ENCODE results near the gene NACAD. TPM values are rescaled to one million over a fixed set of nuclear protein-coding genes. Genes with fewer than 3 reads are reported as not detected.

The NACAD gene
- total and polyA plus RNA-seq, 2 experiments from 2014 or later = 1.4 to 3.9 TPM

DNA sequence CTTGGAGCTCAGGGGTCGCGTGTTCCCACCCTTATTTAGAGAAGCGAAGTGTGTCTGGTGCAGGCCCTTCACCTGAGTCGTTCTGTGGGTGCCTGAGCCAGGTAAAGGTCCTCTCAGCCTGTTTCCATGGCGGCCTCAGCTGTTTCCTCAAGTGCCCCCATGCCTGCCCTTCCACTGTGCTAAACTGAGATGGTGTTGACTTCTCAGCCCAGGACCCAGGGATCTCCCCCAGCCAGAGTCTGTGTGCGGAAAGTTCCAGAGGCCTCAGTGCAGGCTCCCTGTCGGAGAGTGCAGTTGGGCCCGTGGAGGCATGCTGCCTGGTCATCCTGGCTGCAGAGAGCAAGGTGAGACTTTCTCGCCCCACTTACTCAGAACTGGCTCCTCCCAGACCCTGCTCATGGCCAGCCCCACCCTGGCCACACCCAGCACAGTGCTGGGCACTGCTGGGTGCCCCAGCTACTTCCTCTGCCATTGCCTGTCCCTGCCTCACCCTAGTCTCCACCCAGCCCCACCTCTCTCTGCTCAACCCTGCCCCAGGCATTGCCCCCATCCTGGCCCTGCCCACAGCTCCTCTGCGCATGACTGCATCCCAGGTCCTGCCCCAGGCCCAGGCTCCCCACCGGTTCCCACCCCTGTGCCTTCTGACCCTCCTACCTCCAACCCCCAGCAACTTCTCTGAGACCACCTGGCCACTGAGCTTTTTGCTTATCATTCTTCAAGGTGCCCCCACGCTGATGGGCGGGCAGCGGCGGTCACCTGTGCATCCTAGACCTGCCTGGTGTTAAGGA lies 20.3 kb downstream of the NACAD start:
- no peaks in the 10 kb centered on the region for H4K20me1 ChIP-seq (ENCODE audit: insufficient read depth, poor library complexity, severe bottlenecking)
- no peaks in the 10 kb centered on the region for H3K9me3 ChIP-seq (ENCODE audit: low read depth)
- no peaks in the 10 kb centered on the region for H3K36me3 ChIP-seq (replicated peaks; ENCODE audit: insufficient read depth, low read depth)

DNA sequence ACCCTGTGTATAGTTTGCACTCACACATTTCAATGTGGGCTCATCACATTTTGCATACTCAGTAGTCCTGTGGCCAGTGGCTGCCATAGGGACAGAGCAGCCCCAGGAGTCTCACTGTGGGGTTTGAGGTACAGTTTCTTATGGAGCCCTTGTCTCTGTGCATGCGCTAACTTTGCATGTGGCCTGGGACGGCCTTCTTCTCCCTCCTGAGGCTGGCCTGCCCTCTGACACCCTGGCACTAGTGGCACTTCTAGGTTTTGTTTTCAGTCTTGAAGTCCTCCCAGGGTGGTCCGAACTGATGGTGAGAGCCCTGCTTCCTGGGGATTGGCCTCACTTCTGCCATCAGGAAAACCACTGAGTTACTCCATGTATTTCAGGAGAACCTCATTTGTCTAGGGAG lies 21.2 kb downstream of the NACAD start:
- H3K27me3 ChIP-seq = no peaks in the 10 kb centered on the region
- TF ChIP-seq EZH2 (IDR thresholded peaks at IDR 0.05; ENCODE audit: borderline replicate concordance) (no peak), EZH2phosphoT487 (IDR thresholded peaks at IDR 0.05; ENCODE audit: low read depth, severe bottlenecking, unreplicated experiment) (no peak)
- TF ChIP-seq, protein P1, sequence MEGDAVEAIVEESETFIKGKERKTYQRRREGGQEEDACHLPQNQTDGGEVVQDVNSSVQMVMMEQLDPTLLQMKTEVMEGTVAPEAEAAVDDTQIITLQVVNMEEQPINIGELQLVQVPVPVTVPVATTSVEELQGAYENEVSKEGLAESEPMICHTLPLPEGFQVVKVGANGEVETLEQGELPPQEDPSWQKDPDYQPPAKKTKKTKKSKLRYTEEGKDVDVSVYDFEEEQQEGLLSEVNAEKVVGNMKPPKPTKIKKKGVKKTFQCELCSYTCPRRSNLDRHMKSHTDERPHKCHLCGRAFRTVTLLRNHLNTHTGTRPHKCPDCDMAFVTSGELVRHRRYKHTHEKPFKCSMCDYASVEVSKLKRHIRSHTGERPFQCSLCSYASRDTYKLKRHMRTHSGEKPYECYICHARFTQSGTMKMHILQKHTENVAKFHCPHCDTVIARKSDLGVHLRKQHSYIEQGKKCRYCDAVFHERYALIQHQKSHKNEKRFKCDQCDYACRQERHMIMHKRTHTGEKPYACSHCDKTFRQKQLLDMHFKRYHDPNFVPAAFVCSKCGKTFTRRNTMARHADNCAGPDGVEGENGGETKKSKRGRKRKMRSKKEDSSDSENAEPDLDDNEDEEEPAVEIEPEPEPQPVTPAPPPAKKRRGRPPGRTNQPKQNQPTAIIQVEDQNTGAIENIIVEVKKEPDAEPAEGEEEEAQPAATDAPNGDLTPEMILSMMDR (IDR thresholded peaks at IDR 0.05; ENCODE audit: poor library complexity) = no peak
- no peak overlapping the region for H2AFZ ChIP-seq

More for the DNA sequence above, 20.3 kb downstream of the NACAD start:
- Histone ChIP-seq H3K27me3 (no peaks in the 10 kb centered on the region), H3K27ac (no peak overlapping the region), H3K4me1 (ENCODE audit: insufficient read depth) (no peaks in the 10 kb centered on the region), H3K79me2 (no peaks in the 10 kb centered on the region), H3K4me2 (no peak overlapping the region), H3K9me2 (replicated peaks; ENCODE audit: insufficient read depth) (no peaks in the 10 kb centered on the region), H2AFZ (no peak overlapping the region), H3K4me3 (no peak overlapping the region)
- no peak for TF ChIP-seq EZH2phosphoT487 (IDR thresholded peaks at IDR 0.05; ENCODE audit: low read depth, severe bottlenecking, unreplicated experiment)
- TF ChIP-seq EZH2 (IDR thresholded peaks at IDR 0.05; ENCODE audit: borderline replicate concordance) = no peak
- TF ChIP-seq, protein P1 (IDR thresholded peaks at IDR 0.05; ENCODE audit: poor library complexity) = no peak
- 94% methylated on average over 15 of the region's 15 CpGs for WGBS (ENCODE audit: low lambda C conversion rate, missing lambda C conversion rate)
- no peak for DNase-seq (ENCODE audit: low spot score)

DNA sequence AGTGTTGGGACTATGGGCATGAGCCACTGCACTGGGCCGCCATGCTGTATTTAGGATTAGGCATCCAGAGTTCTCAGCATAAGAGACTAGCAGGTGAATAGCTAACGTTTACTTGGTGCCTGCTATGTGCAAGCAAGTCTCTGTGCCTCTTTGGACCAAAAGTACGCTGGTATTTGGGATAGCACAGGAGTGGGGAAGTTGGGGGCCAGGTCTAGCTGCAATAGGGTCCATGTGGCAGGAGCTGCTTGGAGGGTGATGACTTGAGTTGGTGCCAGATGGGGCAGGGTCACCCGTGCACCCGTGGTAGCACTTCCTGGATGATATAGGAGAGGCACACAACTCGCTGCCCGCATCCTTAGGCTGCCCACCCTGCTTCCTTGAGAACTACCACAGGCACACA lies 22.4 kb downstream of the NACAD start:
- no peak overlapping the region for H3K27ac ChIP-seq
- H3K9me2 ChIP-seq (replicated peaks; ENCODE audit: insufficient read depth) = no peaks in the 10 kb centered on the region
- H3K79me2 ChIP-seq = no peaks in the 10 kb centered on the region
- H3K4me1 ChIP-seq (ENCODE audit: insufficient read depth) = no peaks in the 10 kb centered on the region
- H2AFZ ChIP-seq = no peak overlapping the region
- no peaks in the 10 kb centered on the region for H4K20me1 ChIP-seq (ENCODE audit: insufficient read depth, poor library complexity, severe bottlenecking)
- no peaks in the 10 kb centered on the region for H3K9me3 ChIP-seq (ENCODE audit: low read depth)
- H3K36me3 ChIP-seq (replicated peaks; ENCODE audit: insufficient read depth, low read depth) = no peaks in the 10 kb centered on the region
- no peaks in the 10 kb centered on the region for H3K27me3 ChIP-seq
- no peak overlapping the region for H3K4me2 ChIP-seq
- 94% methylated on average over 7 of the region's 7 CpGs for WGBS (ENCODE audit: low lambda C conversion rate, missing lambda C conversion rate)
- DNase-seq (ENCODE audit: low spot score) = no peak
- TF ChIP-seq EZH2phosphoT487 (IDR thresholded peaks at IDR 0.05; ENCODE audit: low read depth, severe bottlenecking, unreplicated experiment) = no peak
- TF ChIP-seq EZH2 (IDR thresholded peaks at IDR 0.05; ENCODE audit: borderline replicate concordance) = no peak
- TF ChIP-seq, protein P1 (IDR thresholded peaks at IDR 0.05; ENCODE audit: poor library complexity) = no peak
- H3K4me3 ChIP-seq = no peak overlapping the region

More for the DNA sequence above, 21.2 kb downstream of the NACAD start:
- Histone ChIP-seq H3K36me3 (replicated peaks; ENCODE audit: insufficient read depth, low read depth) (no peaks in the 10 kb centered on the region), H3K9me3 (ENCODE audit: low read depth) (no peaks in the 10 kb centered on the region), H3K4me2 (no peak overlapping the region), H3K27ac (no peak overlapping the region), H3K79me2 (no peaks in the 10 kb centered on the region), H4K20me1 (ENCODE audit: insufficient read depth, poor library complexity, severe bottlenecking) (no peaks in the 10 kb centered on the region), H3K4me3 (no peak overlapping the region), H3K9me2 (replicated peaks; ENCODE audit: insufficient read depth) (no peaks in the 10 kb centered on the region), H3K4me1 (ENCODE audit: insufficient read depth) (no peaks in the 10 kb centered on the region)
- no peak for DNase-seq (ENCODE audit: low spot score)
- 98% methylated on average over 3 of the region's 3 CpGs for WGBS (ENCODE audit: low lambda C conversion rate, missing lambda C conversion rate)
